CD4-positive, alpha-beta T cell treated with Interleukin-4 for 1 hour (primary cell): ENCODE results near the gene CLIP4.

Experiments
- DNase-seq, 2 donors: peaks; one replicate each; pipeline ENCODE4 v3.0.0-alpha.2; 2020 to 2022

Gene CLIP4

GRCh38 chr2:29223257-29223656, 108.0 kb downstream of the CLIP4 start:
- no peak for DNase-seq

GRCh38 chr2:29223851-29224692, 108.9 kb downstream of the CLIP4 start:
- no peak for DNase-seq

- no peak for DNase-seq
Measured at GRCh38 chr2:29224693-29225551, 109.7 kb downstream of the CLIP4 start.

- no peak for DNase-seq
Measured at GRCh38 chr2:29225814-29226213, 110.6 kb downstream of the CLIP4 start.

- DNase-seq = no peak
Measured at GRCh38 chr2:29226375-29226774, 111.2 kb downstream of the CLIP4 start.

GRCh38 chr2:29226808-29227207, 111.6 kb downstream of the CLIP4 start:
- no peak for DNase-seq

GRCh38 chr2:29227935-29228675, 112.9 kb downstream of the CLIP4 start:
- no peak for DNase-seq

GRCh38 chr2:29228947-29229346, 113.7 kb downstream of the CLIP4 start:
- DNase-seq = no peak

- no peak for DNase-seq
Measured at GRCh38 chr2:29229640-29230039, 114.4 kb downstream of the CLIP4 start.

- no peak for DNase-seq
Measured at GRCh38 chr2:29232041-29232440, 116.8 kb downstream of the CLIP4 start.

GRCh38 chr2:29233428-29233827, 118.2 kb downstream of the CLIP4 start:
- DNase-seq = no peak

GRCh38 chr2:29235411-29235810, 120.2 kb downstream of the CLIP4 start:
- DNase-seq = no peak

GRCh38 chr2:29236074-29236473, 120.9 kb downstream of the CLIP4 start:
- no peak for DNase-seq

- no peak for DNase-seq
Measured at GRCh38 chr2:29238497-29238896, 123.3 kb downstream of the CLIP4 start.
